H9 (cell line): Measurements from ENCODE around the gene AEBP2. TPM values are rescaled to one million over a fixed set of nuclear protein-coding genes. Genes with fewer than 3 reads are reported as not detected.
A peak's percentile ranks its signal among the peaks of the same experiment; 100 is the strongest.

Experiments used
- DNase-seq: peaks from one replicate; pipeline ENCODE4 v3.0.0-alpha.2; 2017
- H2AFZ ChIP-seq: one replicate; pipeline ENCODE4 v1.6.1; 2013; ENCODE audit warnings: mild to moderate bottlenecking, low read length, control low read depth, moderate library complexity
- H2AK5ac ChIP-seq: 2 replicates; pipeline ENCODE4 v1.6.1; 2013; ENCODE audit warnings: low read length, control low read depth, mixed read lengths; ENCODE audit not compliant: insufficient read length
- H2BK120ac ChIP-seq: one replicate; pipeline ENCODE4 v1.6.1; 2013; ENCODE audit warnings: low read depth, mild to moderate bottlenecking, low read length, control low read depth, inconsistent platforms; ENCODE audit not compliant: poor library complexity, severe bottlenecking
- H2BK12ac ChIP-seq: 2 replicates; pipeline ENCODE4 v1.6.1; 2013; ENCODE audit warnings: low read length, control low read depth, mixed read lengths, low read depth; ENCODE audit not compliant: insufficient read length
- H2BK15ac ChIP-seq: 2 replicates; pipeline ENCODE4 v1.6.1; 2013; ENCODE audit warnings: low read depth, low read length, control low read depth
- H2BK20ac ChIP-seq: one replicate; pipeline ENCODE4 v1.6.1; 2013; ENCODE audit warnings: low read depth, mild to moderate bottlenecking, low read length, control low read depth, inconsistent platforms; ENCODE audit not compliant: poor library complexity, severe bottlenecking
- H2BK5ac ChIP-seq: 2 replicates; pipeline ENCODE4 v1.6.1; 2013; ENCODE audit warnings: low read length, control low read depth, mixed read lengths; ENCODE audit not compliant: insufficient read length
- H3K14ac ChIP-seq: 2 replicates; pipeline ENCODE4 v1.6.1; 2013; ENCODE audit warnings: low read length, control low read depth; ENCODE audit not compliant: insufficient read depth
- H3K18ac ChIP-seq: 2 replicates; pipeline ENCODE4 v1.6.1; 2013; ENCODE audit warnings: low read depth, mild to moderate bottlenecking, mixed read lengths, low read length, control low read depth; ENCODE audit not compliant: insufficient read length
- H3K23ac ChIP-seq: 2 replicates; pipeline ENCODE4 v1.6.1; 2013; ENCODE audit warnings: low read length, control low read depth, mixed read lengths, low read depth; ENCODE audit not compliant: insufficient read length
- H3K23me2 ChIP-seq: 2 replicates; pipeline ENCODE4 v1.6.1; 2013; ENCODE audit warnings: low read depth, mild to moderate bottlenecking, mixed read lengths, low read length, control low read depth; ENCODE audit not compliant: insufficient read length, poor library complexity, severe bottlenecking
- H3K27ac ChIP-seq: 2 replicates; pipeline ENCODE4 v1.5.1; 2013; ENCODE audit warnings: low read length, control low read depth, mixed read lengths, low read depth; ENCODE audit not compliant: insufficient read length
- H3K27me3 ChIP-seq: 2 replicates; pipeline ENCODE4 v1.6.1; 2013; ENCODE audit warnings: low read length, control low read depth, inconsistent platforms; ENCODE audit not compliant: insufficient read depth
- H3K4ac ChIP-seq: 2 replicates; pipeline ENCODE4 v1.6.1; 2013; ENCODE audit warnings: low read depth, mild to moderate bottlenecking, control low read depth, inconsistent platforms, low read length, moderate library complexity
- H3K4me1 ChIP-seq: 2 replicates; pipeline ENCODE4 v1.6.1; 2013; ENCODE audit warnings: low read length, control low read depth, inconsistent platforms; ENCODE audit not compliant: insufficient read depth
- H3K4me2 ChIP-seq: 2 replicates; pipeline ENCODE4 v1.6.1; 2013; ENCODE audit warnings: low read length, control low read depth, mixed read lengths; ENCODE audit not compliant: insufficient read length, insufficient read depth
- H3K56ac ChIP-seq: 2 replicates; pipeline ENCODE4 v1.6.1; 2013; ENCODE audit warnings: low read depth, mild to moderate bottlenecking, mixed read lengths, low read length, control low read depth; ENCODE audit not compliant: insufficient read length
- H3K79me1 ChIP-seq: 2 replicates; pipeline ENCODE4 v1.6.1; 2013; ENCODE audit warnings: low read depth, mild to moderate bottlenecking, moderate library complexity, low read length, control low read depth, inconsistent platforms; ENCODE audit not compliant: insufficient read depth, poor library complexity, severe bottlenecking
- H3K79me2 ChIP-seq: 2 replicates; pipeline ENCODE4 v1.6.1; 2013; ENCODE audit warnings: low read length, control low read depth, inconsistent platforms; ENCODE audit not compliant: insufficient read depth
- H3K9ac ChIP-seq: 2 replicates; pipeline ENCODE4 v1.6.1; 2013; ENCODE audit warnings: low read length, control low read depth, mixed read lengths; ENCODE audit not compliant: insufficient read length; ENCODE audit errors: extremely low read depth
- H3K9me3 ChIP-seq: one replicate; pipeline ENCODE4 v1.6.1; 2013; ENCODE audit warnings: low read depth, low read length, inconsistent platforms; ENCODE audit not compliant: control insufficient read depth
- H3T11ph ChIP-seq: one replicate; pipeline ENCODE4 v1.6.1; 2013; ENCODE audit warnings: mild to moderate bottlenecking, low read length, control low read depth, inconsistent platforms
- H4K20me1 ChIP-seq: one replicate; pipeline ENCODE4 v1.6.1; 2013; ENCODE audit not compliant: control insufficient read depth, insufficient read length, insufficient read depth
- H4K5ac ChIP-seq: 2 replicates; pipeline ENCODE4 v1.6.1; 2013; ENCODE audit warnings: low read depth, mild to moderate bottlenecking, mixed read lengths, low read length, control low read depth; ENCODE audit not compliant: insufficient read length
- H4K8ac ChIP-seq: replicated peaks from 2 replicates; pipeline ENCODE4 v1.6.1; 2013; ENCODE audit warnings: low read length, control low read depth, mixed read lengths, low read depth; ENCODE audit not compliant: insufficient read length
- H4K91ac ChIP-seq: 2 replicates; pipeline ENCODE4 v1.6.1; 2013; ENCODE audit warnings: low read depth, mild to moderate bottlenecking, moderate library complexity, mixed read lengths, low read length, control low read depth; ENCODE audit not compliant: insufficient read length
- H3K27ac Mint-ChIP-seq, 3 experiments: 2 replicates in 2 of 3; 3 replicates in 1 of 3; pipeline ENCODE4 v1.8.0; 2020 to 2021; ENCODE audit warnings: mixed read lengths in 3 of 3, mild to moderate bottlenecking in 1 of 3, moderate library complexity in 1 of 3
- H3K27me3 Mint-ChIP-seq: 2 replicates; pipeline ENCODE4 v1.8.0; 2021; ENCODE audit warnings: low read depth, mild to moderate bottlenecking, moderate library complexity, mixed read lengths
- H3K36me3 Mint-ChIP-seq, 3 experiments: 2 replicates in 2 of 3; 3 replicates in 1 of 3; pipeline ENCODE4 v1.8.0; 2020 to 2021; ENCODE audit warnings: low read depth in 3 of 3, mixed read lengths in 3 of 3; ENCODE audit not compliant: insufficient read depth in 1 of 3
- H3K4me1 Mint-ChIP-seq, 2 experiments: 2 replicates each; pipeline ENCODE4 v1.8.0; 2020; ENCODE audit warnings: mixed read lengths in 2 of 2
- H3K4me3 Mint-ChIP-seq, 2 experiments: 2 replicates in 1 of 2; 3 replicates in 1 of 2; pipeline ENCODE4 v1.8.0; 2020 to 2021; ENCODE audit warnings: mild to moderate bottlenecking in 2 of 2, mixed read lengths in 2 of 2, moderate library complexity in 1 of 2
- H3K9me3 Mint-ChIP-seq, 2 experiments: 2 replicates in 1 of 2; 3 replicates in 1 of 2; pipeline ENCODE4 v1.8.0; 2020; ENCODE audit warnings: mild to moderate bottlenecking in 2 of 2, mixed read lengths in 2 of 2, moderate library complexity in 1 of 2
- WGBS: extraction: QIAGEN DNeasy Blood & Tissue Kit; methylation state at CpG from one replicate; pipeline ENCODE4 v1.1.7; 2013; ENCODE audit warnings: missing lambda C conversion rate, low lambda C conversion rate, mixed read lengths; ENCODE audit not compliant: insufficient read length; ENCODE audit errors: extremely low coverage; 5-methylcytosine and 5-hydroxymethylcytosine counted together
- total RNA-seq: library from RNA; stranded (reverse); gene quantifications from 2 replicates; pipeline ENCODE4 v1.2.1, GENCODE V29; 2021
- TF ChIP-seq, protein P1 (sequence below): fragments of 200-600 bp; sonication (generic); conservative IDR thresholded peaks from 3 replicates; pipeline ENCODE4 v1.8.0; 2021; ENCODE audit warnings: antibody characterized with exemption, mild to moderate bottlenecking

The AEBP2 gene
- total RNA-seq, 1 experiment from 2014 or later = 82.8 TPM

DNA sequence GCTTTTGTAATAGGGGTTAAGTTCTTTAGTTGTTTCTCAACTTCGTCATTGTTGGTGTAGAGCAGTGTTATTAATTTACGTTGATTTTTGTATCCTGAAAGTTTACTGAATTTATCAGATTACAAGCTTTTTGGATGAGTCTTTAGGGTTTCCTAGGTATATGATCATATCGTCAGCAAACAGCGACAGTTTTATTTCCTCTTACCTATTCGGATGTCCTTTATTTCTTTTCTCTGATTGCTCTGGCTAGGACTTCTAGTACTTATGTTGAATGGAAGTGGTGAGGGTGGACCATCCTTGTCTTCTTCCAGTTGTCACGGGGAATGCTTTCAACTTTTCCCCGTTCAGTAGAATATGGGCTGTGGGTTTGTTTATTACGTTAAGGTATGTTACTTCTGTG is 37.8 kb downstream of the AEBP2 start:
- Mint-ChIP-seq H3K27ac (peak overlapping the region; percentile 3 to 75 (median 44); a peak in 4 of 7 replicates), H3K4me3 (no peak overlapping the region), H3K36me3 (peaks cover 59 to 88% (median 88%) of the 10 kb centered on the region in 3 experiments), H3K27me3 (no peaks in the 10 kb centered on the region), H3K4me1 (peaks cover 30 to 42% of the 10 kb centered on the region in 2 experiments), H3K9me3 (peaks cover 0 to 8% of the 10 kb centered on the region in 2 experiments; a peak in 4 of 5 replicates)
- TF ChIP-seq, protein P1, sequence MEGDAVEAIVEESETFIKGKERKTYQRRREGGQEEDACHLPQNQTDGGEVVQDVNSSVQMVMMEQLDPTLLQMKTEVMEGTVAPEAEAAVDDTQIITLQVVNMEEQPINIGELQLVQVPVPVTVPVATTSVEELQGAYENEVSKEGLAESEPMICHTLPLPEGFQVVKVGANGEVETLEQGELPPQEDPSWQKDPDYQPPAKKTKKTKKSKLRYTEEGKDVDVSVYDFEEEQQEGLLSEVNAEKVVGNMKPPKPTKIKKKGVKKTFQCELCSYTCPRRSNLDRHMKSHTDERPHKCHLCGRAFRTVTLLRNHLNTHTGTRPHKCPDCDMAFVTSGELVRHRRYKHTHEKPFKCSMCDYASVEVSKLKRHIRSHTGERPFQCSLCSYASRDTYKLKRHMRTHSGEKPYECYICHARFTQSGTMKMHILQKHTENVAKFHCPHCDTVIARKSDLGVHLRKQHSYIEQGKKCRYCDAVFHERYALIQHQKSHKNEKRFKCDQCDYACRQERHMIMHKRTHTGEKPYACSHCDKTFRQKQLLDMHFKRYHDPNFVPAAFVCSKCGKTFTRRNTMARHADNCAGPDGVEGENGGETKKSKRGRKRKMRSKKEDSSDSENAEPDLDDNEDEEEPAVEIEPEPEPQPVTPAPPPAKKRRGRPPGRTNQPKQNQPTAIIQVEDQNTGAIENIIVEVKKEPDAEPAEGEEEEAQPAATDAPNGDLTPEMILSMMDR = no peak
- Histone ChIP-seq H4K91ac (no peak overlapping the region), H2AFZ (no peak overlapping the region), H2BK12ac (no peak overlapping the region), H3K4me2 (no peak overlapping the region), H3K79me2 (peaks cover 33% of the 10 kb centered on the region; the same call in 1 of the 2 replicates), H3K27me3 (no peaks in the 10 kb centered on the region), H4K5ac (no peak overlapping the region), H4K8ac (no peak overlapping the region), H3K4ac (no peak overlapping the region), H2BK20ac (no peak overlapping the region), H2BK5ac (no peak overlapping the region), H3K23me2 (no peaks in the 10 kb centered on the region), H3K27ac (no peak overlapping the region), H2AK5ac (no peak overlapping the region), H3T11ph (no peak overlapping the region), H4K20me1 (no peaks in the 10 kb centered on the region), H2BK120ac (no peak overlapping the region), H3K79me1 (peaks cover 7% of the 10 kb centered on the region), H3K18ac (no peak overlapping the region), H3K4me1 (no peaks in the 10 kb centered on the region; the same call in 1 of the 2 replicates), H3K9me3 (no peaks in the 10 kb centered on the region), H3K56ac (no peak overlapping the region), H3K14ac (no peak overlapping the region), H3K23ac (no peak overlapping the region), H3K9ac (no peak overlapping the region), H2BK15ac (no peak overlapping the region)
- no peak for DNase-seq
- WGBS = no CpG with 5 or more reads among the region's 8 CpGs
